Duodenal mucosa (tissue), 2 donors: ENCODE measurements around the gene PXMP2.
"Not testable (repeated sequence)": the region's sequence is repeated elsewhere in the genome, so short reads cannot be mapped to it uniquely, and the experiment has no call there.

Experiments used
- H3K27ac ChIP-seq: one replicate; pipeline ENCODE4 v1.7.0; 2013; ENCODE audit warnings: low read depth, low read length
- H3K27me3 ChIP-seq, 2 donors: one replicate each; pipeline ENCODE4 v1.7.0; 2013; ENCODE audit warnings: low read length in 2 of 2, control low read depth in 1 of 2; ENCODE audit not compliant: insufficient read depth in 2 of 2, control insufficient read depth in 1 of 2
- H3K36me3 ChIP-seq, 2 donors: one replicate each; pipeline ENCODE4 v1.7.0; 2013; ENCODE audit warnings: low read length in 2 of 2, control low read depth in 1 of 2; ENCODE audit not compliant: insufficient read depth in 2 of 2, control insufficient read depth in 1 of 2
- H3K4me1 ChIP-seq, 2 donors: one replicate each; pipeline ENCODE4 v1.7.0; 2013; ENCODE audit warnings: low read length in 2 of 2, control low read depth in 1 of 2; ENCODE audit not compliant: insufficient read depth in 2 of 2, control insufficient read depth in 1 of 2
- H3K4me3 ChIP-seq, 2 donors: one replicate each; pipeline ENCODE4 v1.7.0; 2013; ENCODE audit warnings: low read length in 2 of 2, low read depth in 1 of 2
- H3K9ac ChIP-seq, 2 donors: one replicate each; pipeline ENCODE4 v1.7.0; 2013; ENCODE audit warnings: low read length in 2 of 2, low read depth in 1 of 2
- H3K9me3 ChIP-seq, 2 donors: one replicate each; pipeline ENCODE4 v1.7.0; 2013; ENCODE audit warnings: low read length in 2 of 2, control low read depth in 1 of 2; ENCODE audit not compliant: control insufficient read depth in 1 of 2

The PXMP2 gene

DNA sequence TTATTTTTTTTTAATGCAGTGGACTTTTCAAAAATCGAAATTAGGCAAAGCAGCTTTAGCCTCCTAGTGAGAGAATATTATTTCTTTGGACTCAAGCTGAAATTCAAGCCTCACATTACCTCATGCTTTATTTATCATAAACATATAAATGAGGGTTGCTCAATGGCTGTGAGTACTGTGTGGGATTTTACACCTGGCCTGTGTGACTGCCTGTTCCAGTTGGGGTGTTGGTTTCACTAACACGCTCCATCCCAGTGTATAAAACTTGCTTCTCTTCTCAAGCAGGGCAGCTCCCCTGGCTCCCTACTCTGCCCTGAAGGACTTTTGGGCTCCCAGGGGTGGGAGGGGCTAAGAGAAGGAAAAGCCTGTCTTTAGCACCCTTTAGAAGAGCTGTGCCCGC lies 59.2 kb downstream of the PXMP2 start:
- H3K36me3 ChIP-seq = peaks cover 62 to 91% of the 10 kb centered on the region in 2 donors
- no peak overlapping the region for H3K9ac ChIP-seq

DNA sequence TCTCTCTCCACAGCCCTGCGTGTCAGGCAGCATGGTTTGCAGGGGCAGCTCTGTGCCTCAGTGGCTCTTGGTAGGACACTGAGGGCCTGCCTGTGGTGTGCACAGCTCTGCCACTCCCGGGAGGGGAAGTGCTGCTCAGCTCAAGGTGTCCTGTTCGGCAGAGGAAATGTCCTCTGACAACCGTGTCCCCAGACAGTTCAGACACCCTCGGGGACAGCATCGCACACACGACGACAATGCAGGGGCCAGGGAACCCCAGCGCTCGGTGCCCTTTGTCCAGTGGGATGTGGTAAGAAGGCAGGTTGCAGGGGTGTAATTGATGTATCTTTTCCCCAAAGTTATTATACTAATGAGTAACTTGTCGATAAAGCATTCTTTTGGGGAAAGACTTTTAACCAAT lies 60.0 kb downstream of the PXMP2 start:
- peaks cover 55 to 84% of the 10 kb centered on the region in 2 donors for H3K36me3 ChIP-seq
- H3K9me3 ChIP-seq = no peaks in the 10 kb centered on the region
- H3K4me3 ChIP-seq = no peak overlapping the region
- no peaks in the 10 kb centered on the region for H3K4me1 ChIP-seq
- no peak overlapping the region for H3K9ac ChIP-seq
- H3K27ac ChIP-seq = no peak overlapping the region
- H3K27me3 ChIP-seq = no peaks in the 10 kb centered on the region

More for the DNA sequence above, 59.2 kb downstream of the PXMP2 start:
- no peaks in the 10 kb centered on the region for H3K27me3 ChIP-seq
- no peak overlapping the region for H3K27ac ChIP-seq
- no peak overlapping the region for H3K4me3 ChIP-seq
- H3K4me1 ChIP-seq = no peaks in the 10 kb centered on the region
- H3K9me3 ChIP-seq = no peaks in the 10 kb centered on the region

DNA sequence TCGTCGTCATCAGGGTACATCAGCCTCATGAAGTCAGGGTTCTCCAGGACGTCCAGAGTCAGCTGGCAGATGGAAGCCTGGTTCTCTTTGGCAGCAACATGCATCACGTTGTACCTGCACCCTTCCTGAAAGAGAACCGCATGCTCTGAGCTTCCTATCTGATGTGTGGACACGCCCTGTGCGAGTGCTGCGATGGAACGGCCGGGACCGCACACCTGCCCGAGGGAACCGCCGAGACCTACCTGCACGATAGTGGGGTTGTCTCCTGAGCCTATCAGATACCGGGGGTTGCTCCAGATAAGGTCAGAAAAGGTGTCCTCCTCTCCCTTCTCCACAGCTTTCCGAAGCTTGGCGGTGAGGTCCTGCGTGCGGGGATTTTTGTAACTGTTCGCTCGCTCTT lies 60.5 kb downstream of the PXMP2 start:
- Histone ChIP-seq H3K9me3 (no peaks in the 10 kb centered on the region), H3K9ac (no peak overlapping the region), H3K36me3 (peaks cover 50 to 84% of the 10 kb centered on the region in 2 donors), H3K27ac (no peak overlapping the region), H3K27me3 (no peaks in the 10 kb centered on the region), H3K4me3 (no peak overlapping the region), H3K4me1 (no peaks in the 10 kb centered on the region)

DNA sequence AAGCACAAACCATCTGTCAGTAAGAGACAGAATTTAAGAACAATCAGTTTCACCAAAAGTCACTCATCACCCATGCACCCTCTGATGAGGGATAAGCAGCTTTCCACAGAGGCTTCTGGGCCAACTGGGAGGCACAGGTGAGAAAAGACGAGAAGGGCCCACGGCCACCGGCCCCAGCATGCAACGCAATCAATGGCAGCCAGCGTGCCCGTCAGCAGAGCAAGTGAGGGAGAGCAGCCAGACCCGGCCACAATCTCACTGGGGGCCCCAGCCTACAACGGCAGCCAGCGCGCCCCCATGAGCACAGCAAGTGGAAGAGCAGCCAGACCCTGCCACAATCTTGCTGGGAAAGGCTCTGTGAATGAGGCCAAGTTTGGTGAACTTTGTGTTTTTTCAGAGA lies 60.9 kb downstream of the PXMP2 start:
- Histone ChIP-seq H3K27me3 (no peaks in the 10 kb centered on the region), H3K4me1 (no peaks in the 10 kb centered on the region), H3K9ac (no peak overlapping the region), H3K27ac (no peak overlapping the region), H3K4me3 (no peak overlapping the region), H3K36me3 (peaks cover 46 to 85% of the 10 kb centered on the region in 2 donors), H3K9me3 (no peaks in the 10 kb centered on the region)

DNA sequence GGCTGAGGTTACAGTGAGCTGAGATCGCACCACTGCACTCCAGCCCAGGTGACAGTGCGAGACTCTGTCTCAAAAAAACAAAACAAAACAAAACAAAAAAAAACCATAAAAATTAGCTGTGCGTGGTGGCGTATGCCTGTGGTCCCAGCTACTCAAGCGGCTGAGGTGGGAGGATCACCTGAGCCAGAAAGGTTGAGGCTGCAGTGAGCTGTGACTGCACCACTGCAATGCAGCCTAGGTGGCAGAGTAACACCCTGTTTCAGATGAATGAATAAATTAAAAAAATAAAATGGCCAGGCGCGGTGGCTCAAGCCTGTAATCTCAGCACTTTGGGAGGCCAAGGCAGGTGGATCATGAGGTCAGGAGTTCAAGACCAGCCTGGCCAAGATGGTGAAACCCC lies 66.3 kb downstream of the PXMP2 start:
- not testable (repeated sequence) for H3K4me3 ChIP-seq, H3K27me3 ChIP-seq, H3K27ac ChIP-seq, H3K9me3 ChIP-seq, H3K9ac ChIP-seq, H3K4me1 ChIP-seq
- H3K36me3 ChIP-seq = peaks cover 16 to 58% of the 10 kb centered on the region in 2 donors

DNA sequence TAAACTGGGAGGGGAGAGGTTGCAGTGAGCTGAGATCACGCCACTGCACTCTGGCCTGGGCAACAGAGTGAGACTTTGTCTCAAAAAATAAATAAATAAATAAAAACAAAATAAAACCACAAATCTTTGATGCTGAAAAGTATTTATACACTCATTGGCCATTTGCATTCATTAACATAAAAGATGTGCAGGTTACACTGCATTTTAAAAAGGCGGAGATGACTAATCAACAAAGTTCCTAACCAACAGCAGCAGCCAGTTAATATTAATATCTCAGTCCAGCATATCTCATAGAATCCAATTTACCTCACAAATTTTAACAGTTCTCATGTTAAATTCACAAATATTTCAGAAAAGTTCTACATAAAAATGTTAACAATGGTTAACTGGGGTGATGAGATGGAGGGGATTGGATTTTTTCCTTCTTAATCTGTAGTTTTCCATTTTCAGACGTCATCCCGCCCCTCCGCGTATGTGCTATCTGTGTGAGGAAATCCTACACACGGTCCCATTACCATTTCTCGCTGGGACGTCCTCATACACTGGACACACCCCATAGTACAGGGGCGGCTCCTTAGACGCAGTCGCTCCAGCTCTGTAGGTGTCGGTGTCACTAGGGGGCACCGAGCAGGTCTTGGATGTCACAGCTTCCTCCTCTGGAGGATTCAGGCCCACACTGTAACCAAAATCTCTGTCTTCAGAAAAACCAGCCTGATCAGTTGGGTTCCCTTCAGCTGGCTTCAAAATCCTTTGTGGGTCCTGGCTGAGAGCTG lies 67.0 kb downstream of the PXMP2 start:
- Histone ChIP-seq H3K27ac (no peak overlapping the region), H3K4me1 (no peaks in the 10 kb centered on the region), H3K9me3 (no peaks in the 10 kb centered on the region), H3K4me3 (no peak overlapping the region), H3K36me3 (peaks cover 16 to 51% of the 10 kb centered on the region in 2 donors), H3K9ac (no peak overlapping the region), H3K27me3 (no peaks in the 10 kb centered on the region)
